ENCODE measurements around the gene RUFY4.

DNA sequence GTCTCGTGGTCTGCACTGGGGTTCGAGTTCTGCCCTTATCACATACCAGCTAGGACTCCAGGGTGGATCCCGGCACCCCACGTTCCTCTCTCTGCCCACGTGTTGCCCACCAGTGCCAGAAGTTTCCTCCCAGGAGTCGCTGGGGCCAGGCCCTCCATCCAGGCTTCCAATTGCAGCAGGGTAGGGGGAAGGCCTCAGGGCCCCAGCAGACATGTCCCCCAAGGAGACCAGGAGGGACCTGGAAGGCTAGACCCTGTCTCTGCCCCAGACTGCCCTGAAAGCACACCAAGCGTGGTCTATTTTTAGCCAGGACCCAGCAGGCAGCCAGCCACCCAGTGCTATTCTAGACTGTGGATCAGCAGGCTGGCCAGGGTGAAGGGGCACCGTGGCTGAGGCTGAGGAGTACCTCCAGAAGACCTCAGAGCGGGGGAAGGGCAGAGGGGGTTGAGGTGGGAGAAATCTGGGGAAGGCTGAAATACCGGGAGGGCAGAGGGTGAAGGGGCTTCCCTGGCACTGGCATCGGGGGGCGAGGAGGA is 47.4 kb upstream of the RUFY4 start:
- TF ChIP-seq POLR2A (IDR thresholded peaks at IDR 0.05) (no peak), EP300 (IDR thresholded peaks at IDR 0.05) (no peak)
